IMR-90 (cell line): Measurements from ENCODE around the gene LRP1B. TPM values are rescaled to one million over a fixed set of nuclear protein-coding genes. Genes with fewer than 3 reads are reported as not detected.

Experiments
- ATAC-seq: fragments of 200-7000 bp; cut with Tn5 transposase; 2 replicates; pipeline ENCODE4 v1.9.1; 2020; ENCODE audit warnings: low read depth, mild to moderate bottlenecking, moderate library complexity
- BruUV-seq: library from RNA; stranded (reverse); fragments of 400-500 nt; replicated peaks from 2 replicates; lab custom pipeline; 2021; lab: Mats Ljungman, UMichigan
- CTCF ChIA-PET: fragments of 300-600 bp; formaldehyde crosslinking; extraction: SDS; loops from one replicate; lab custom pipeline; 2021; ENCODE audit warnings: antibody characterized with exemption; lab: Yijun Ruan, JAX
- POLR2A ChIA-PET: fragments of 300-600 bp; sonication (Branson Sonifier 250); formaldehyde crosslinking; loops from one replicate; lab custom pipeline; 2022; ENCODE audit warnings: antibody characterized with exemption; ENCODE audit not compliant: unreplicated experiment; lab: Charles Lee
- DNase-seq: peaks from one replicate; pipeline ENCODE4 v3.0.0; 2013
- H2AFZ ChIP-seq: replicated peaks from 2 replicates; pipeline ENCODE3; 2013; ENCODE audit warnings: low read length, mild to moderate bottlenecking; ENCODE audit not compliant: poor library complexity
- H2AK5ac ChIP-seq: 2 replicates; pipeline ENCODE4 v1.6.1; 2013; ENCODE audit warnings: low read depth, low read length, inconsistent platforms
- H2AK9ac ChIP-seq: replicated peaks from 2 replicates; pipeline ENCODE3; 2013; ENCODE audit warnings: mild to moderate bottlenecking, low read depth, low read length, moderate library complexity; ENCODE audit not compliant: poor library complexity
- H2BK120ac ChIP-seq: 2 replicates; pipeline ENCODE4 v1.6.1; 2013; ENCODE audit warnings: low read depth, low read length, inconsistent platforms
- H2BK15ac ChIP-seq: 3 replicates; pipeline ENCODE4 v1.6.1; 2013; ENCODE audit warnings: low read depth, low read length, inconsistent platforms
- H2BK20ac ChIP-seq: 2 replicates; pipeline ENCODE4 v1.6.1; 2013; ENCODE audit warnings: low read depth, mild to moderate bottlenecking, inconsistent platforms, low read length, moderate library complexity
- H2BK5ac ChIP-seq: 2 replicates; pipeline ENCODE4 v1.6.1; 2013; ENCODE audit warnings: mild to moderate bottlenecking, low read depth, low read length, inconsistent platforms; ENCODE audit not compliant: poor library complexity, severe bottlenecking
- H3K14ac ChIP-seq: replicated peaks from 2 replicates; pipeline ENCODE4 v1.6.1; 2013; ENCODE audit warnings: low read depth, low read length, inconsistent platforms
- H3K18ac ChIP-seq: 2 replicates; pipeline ENCODE4 v1.6.1; 2013; ENCODE audit warnings: low read depth, low read length, control low read depth
- H3K23ac ChIP-seq: 2 replicates; pipeline ENCODE4 v1.6.1; 2013; ENCODE audit warnings: low read depth, low read length, inconsistent platforms
- H3K27ac ChIP-seq: 2 replicates; pipeline ENCODE4 v1.5.1; 2013; ENCODE audit warnings: mild to moderate bottlenecking, control low read depth, low read length; ENCODE audit not compliant: insufficient read depth
- H3K27me3 ChIP-seq: 2 replicates; pipeline ENCODE4 v1.6.1; 2013; ENCODE audit warnings: low read length; ENCODE audit not compliant: control insufficient read depth, insufficient read depth
- H3K36me3 ChIP-seq: 2 replicates; pipeline ENCODE4 v1.6.1; 2013; ENCODE audit warnings: low read length, mixed read lengths; ENCODE audit not compliant: control insufficient read depth, insufficient read depth
- H3K4ac ChIP-seq: 2 replicates; pipeline ENCODE4 v1.6.1; 2013; ENCODE audit warnings: low read depth, low read length, inconsistent platforms
- H3K4me1 ChIP-seq: 2 replicates; pipeline ENCODE4 v1.6.1; 2013; ENCODE audit warnings: low read length, mixed read lengths; ENCODE audit not compliant: control insufficient read depth, insufficient read depth
- H3K4me2 ChIP-seq: 2 replicates; pipeline ENCODE4 v1.6.1; 2013; ENCODE audit warnings: low read depth, mild to moderate bottlenecking, control low read depth, low read length, moderate library complexity
- H3K4me3 ChIP-seq: 2 replicates; pipeline ENCODE4 v1.5.1; 2013; ENCODE audit warnings: low read depth, mild to moderate bottlenecking, control low read depth, low read length, moderate library complexity; ENCODE audit not compliant: insufficient read depth
- H3K56ac ChIP-seq: 2 replicates; pipeline ENCODE4 v1.6.1; 2013; ENCODE audit warnings: low read length, inconsistent platforms; ENCODE audit not compliant: insufficient read depth; ENCODE audit errors: extremely low read depth
- H3K79me1 ChIP-seq, 2 experiments: 2 replicates each; pipeline ENCODE4 v1.6.1; 2013; ENCODE audit warnings: low read length in 2 of 2, inconsistent platforms in 1 of 2, low read depth in 1 of 2
- H3K9ac ChIP-seq: 2 replicates; pipeline ENCODE4 v1.6.1; 2013; ENCODE audit warnings: low read depth, low read length, control low read depth
- H3K9me1 ChIP-seq: 2 replicates; pipeline ENCODE4 v1.6.1; 2013; ENCODE audit warnings: low read length, inconsistent platforms; ENCODE audit not compliant: insufficient read depth
- H3K9me3 ChIP-seq: 2 replicates; pipeline ENCODE4 v1.6.1; 2013; ENCODE audit warnings: low read length; ENCODE audit not compliant: control insufficient read depth, insufficient read depth
- H4K20me1 ChIP-seq: 2 replicates; pipeline ENCODE4 v1.6.1; 2013; ENCODE audit warnings: low read length, inconsistent platforms; ENCODE audit not compliant: insufficient read depth
- H4K5ac ChIP-seq: 2 replicates; pipeline ENCODE4 v1.6.1; 2013; ENCODE audit warnings: mild to moderate bottlenecking, low read depth, low read length, control low read depth
- H4K8ac ChIP-seq, 2 experiments: 2 replicates each; pipeline ENCODE4 v1.6.1; 2013; ENCODE audit warnings: low read depth in 2 of 2, low read length in 2 of 2, control low read depth in 1 of 2, inconsistent platforms in 1 of 2
- H4K91ac ChIP-seq: 2 replicates; pipeline ENCODE4 v1.6.1; 2013; ENCODE audit warnings: low read depth, low read length, inconsistent platforms; ENCODE audit not compliant: insufficient read depth
- RAD21 ChIP-seq: IDR thresholded peaks from 2 replicates; pipeline ENCODE4 v1.6.1; 2012; ENCODE audit warnings: low read length, improper control_type of control experiment
- SMC3 ChIP-seq: fragments of 150-350 bp; IDR thresholded peaks from 2 replicates; pipeline ENCODE4 v1.6.1; 2016; ENCODE audit warnings: low read depth, mild to moderate bottlenecking, antibody characterized with exemption, low read length, moderate library complexity
- WGBS, 2 experiments: methylation state at CpG; one replicate each; pipeline versions ENCODE4 v1.1.5 to v1.1.7; 2013; ENCODE audit warnings: missing lambda C conversion rate in 2 of 2; ENCODE audit not compliant: insufficient read length in 1 of 2; ENCODE audit errors: extremely low coverage in 2 of 2; 5-methylcytosine and 5-hydroxymethylcytosine counted together
- dilution Hi-C: fragments of 300-500 bp; cut with HindIII; formaldehyde crosslinking; loops from one replicate; pipeline ENCODE4 v1.14.3; 2018; ENCODE audit warnings: low sequenced_read_pairs; ENCODE audit not compliant: unreplicated experiment
- in situ Hi-C: fragments of 300-500 bp; cut with MboI; formaldehyde crosslinking; loops from 3 replicates; pipeline ENCODE4 v1.14.3; 2019; ENCODE audit warnings: low sequenced_read_pairs, inconsistent platforms, mixed read lengths
- intact Hi-C: fragments of 100-400 bp; cut with micrococcal nuclease; formaldehyde crosslinking; loops from 2 replicates; pipeline ENCODE4 v1.10.0; 2022
- polyA plus RNA-seq, 3 experiments: library from polyadenylated mRNA; depleted of rRNA; stranded (reverse); fragments of >200 nt; gene quantifications; 2 replicates each; pipeline ENCODE4 v1.2.3, GENCODE V29; 2012; ENCODE audit warnings: low replicate concordance in 1 of 3
- total RNA-seq: library from RNA; depleted of rRNA; stranded (reverse); fragments of >200 nt; gene quantifications from 2 replicates; pipeline ENCODE4 v1.2.3, GENCODE V29; 2012

Gene LRP1B
- total and polyA plus RNA-seq, 2 of the 4 experiments (the other 2 are of a cell fraction), result under 0.01 to 0.02 TPM

GRCh38 chr2:141187075-141187439 lies 943.8 kb downstream of the LRP1B start:
- POLR2A ChIA-PET, result no interaction called here
- Histone ChIP-seq H2BK15ac (no peak overlapping the region), H4K20me1 (no peaks in the 10 kb centered on the region), H3K79me1 (no peaks in the 10 kb centered on the region), H3K27ac (no peak overlapping the region), H3K4me3 (no peak overlapping the region), H3K9ac (no peak overlapping the region), H3K9me3 (no peaks in the 10 kb centered on the region), H3K18ac (no peak overlapping the region), H3K4me2 (no peak overlapping the region), H2BK5ac (no peak overlapping the region), H3K27me3 (no peaks in the 10 kb centered on the region), H2AK9ac (no peak overlapping the region), H3K9me1 (no peaks in the 10 kb centered on the region), H4K91ac (no peak overlapping the region), H4K8ac (no peak overlapping the region), H4K5ac (no peak overlapping the region), H2AFZ (no peak overlapping the region), H3K36me3 (no peaks in the 10 kb centered on the region), H3K23ac (no peak overlapping the region), H3K4ac (no peak overlapping the region), H2BK120ac (no peak overlapping the region), H3K14ac (no peak overlapping the region), H3K4me1 (no peaks in the 10 kb centered on the region), H2BK20ac (no peak overlapping the region), H3K56ac (no peak overlapping the region), H2AK5ac (no peak overlapping the region)
- CTCF ChIA-PET, result no interaction called here
- BruUV-seq, result no TSS peak
- no peak for DNase-seq
- TF ChIP-seq RAD21, result no peak
- no peak for TF ChIP-seq SMC3
- dilution Hi-C loops (no loop called here), intact Hi-C loops (no loop called here), in situ Hi-C loops (no loop called here)
- WGBS, 2 experiments, result 0% methylated on average over 1 of the region's 4 CpGs; no CpG with 5 or more reads in 1 of the 2 experiments
- no peak for ATAC-seq
